NT2/D1 (cell line): ENCODE results near the gene MTG1.
"Not testable (repeated sequence)": the region's sequence is repeated elsewhere in the genome, so short reads cannot be mapped to it uniquely, and the experiment has no call there.

ENCODE experiments used
- DNase-seq: peaks from one replicate; pipeline ENCODE4 v3.0.0-alpha.2; 2011; ENCODE audit warnings: low read depth, low spot score
- H3K27me3 ChIP-seq: 2 replicates; pipeline ENCODE4 v1.6.0; 2011; ENCODE audit warnings: mild to moderate bottlenecking; ENCODE audit not compliant: insufficient read length, insufficient read depth
- H3K36me3 ChIP-seq: 2 replicates; pipeline ENCODE4 v1.6.1; 2011; ENCODE audit warnings: mild to moderate bottlenecking, low read length, mixed read lengths; ENCODE audit not compliant: insufficient read depth, insufficient read length
- H3K4me1 ChIP-seq: 2 replicates; pipeline ENCODE4 v1.5.1; 2011; ENCODE audit not compliant: insufficient read depth, insufficient read length
- H3K4me3 ChIP-seq: 2 replicates; pipeline ENCODE4 v1.5.1; 2011; ENCODE audit warnings: low read depth; ENCODE audit not compliant: insufficient read length
- H3K9ac ChIP-seq: 2 replicates; pipeline ENCODE4 v1.6.0; 2011; ENCODE audit warnings: low read depth; ENCODE audit not compliant: insufficient read length
- H3K9me3 ChIP-seq: 2 replicates; pipeline ENCODE4 v1.5.1; 2011; ENCODE audit warnings: mild to moderate bottlenecking, low read length; ENCODE audit not compliant: insufficient read depth
- SUZ12 ChIP-seq: IDR thresholded peaks from 2 replicates; pipeline ENCODE4 v1.6.1; 2011; ENCODE audit not compliant: insufficient read length, insufficient read depth; ENCODE audit errors: extremely low read depth
- YY1 ChIP-seq: IDR thresholded peaks from 2 replicates; pipeline ENCODE4 v1.6.1; 2011; ENCODE audit not compliant: insufficient read length, insufficient read depth
- ZNF274 ChIP-seq: IDR thresholded peaks from 2 replicates; pipeline ENCODE4 v1.6.1; 2011; ENCODE audit warnings: mild to moderate bottlenecking, low read depth, low read length

The MTG1 gene

GRCh38 chr10:133366751-133367150, 27.2 kb upstream of the MTG1 start:
- no peaks in the 10 kb centered on the region for H3K4me1 ChIP-seq
- no peak overlapping the region for H3K9ac ChIP-seq
- H3K27me3 ChIP-seq, result no peaks in the 10 kb centered on the region
- H3K36me3 ChIP-seq, result peaks cover 77% of the 10 kb centered on the region
- no peak for TF ChIP-seq ZNF274
- no peak for DNase-seq
- no peaks in the 10 kb centered on the region for H3K9me3 ChIP-seq
- no peak overlapping the region for H3K4me3 ChIP-seq

- H3K9me3 ChIP-seq, H3K27me3 ChIP-seq, DNase-seq, H3K4me1 ChIP-seq, H3K4me3 ChIP-seq, H3K9ac ChIP-seq: not testable (repeated sequence)
- peaks cover 71% of the 10 kb centered on the region for H3K36me3 ChIP-seq
Measured at GRCh38 chr10:133367461-133367860, 26.5 kb upstream of the MTG1 start.

- H3K4me1 ChIP-seq, result no peaks in the 10 kb centered on the region
- no peak overlapping the region for H3K4me3 ChIP-seq
- no peaks in the 10 kb centered on the region for H3K27me3 ChIP-seq
- no peak overlapping the region for H3K9ac ChIP-seq
- no peak for DNase-seq
- no peaks in the 10 kb centered on the region for H3K9me3 ChIP-seq
- no peak for TF ChIP-seq ZNF274
- peaks cover 64% of the 10 kb centered on the region for H3K36me3 ChIP-seq
Measured at GRCh38 chr10:133368153-133368552, 25.8 kb upstream of the MTG1 start.

- no peak overlapping the region for H3K4me3 ChIP-seq
- no peaks in the 10 kb centered on the region for H3K9me3 ChIP-seq
- DNase-seq, result no peak
- TF ChIP-seq ZNF274, result no peak
- TF ChIP-seq YY1, result no peak
- TF ChIP-seq SUZ12, result no peak
- H3K4me1 ChIP-seq, result no peaks in the 10 kb centered on the region
- H3K9ac ChIP-seq, result no peak overlapping the region
- peaks cover 14% of the 10 kb centered on the region for H3K27me3 ChIP-seq
- peaks cover 52% of the 10 kb centered on the region for H3K36me3 ChIP-seq
Measured at GRCh38 chr10:133370030-133370786, 23.7 kb upstream of the MTG1 start.

- no peak for DNase-seq
- Histone ChIP-seq H3K27me3 (peaks cover 34% of the 10 kb centered on the region), H3K4me3 (no peak overlapping the region), H3K36me3 (peaks cover 34% of the 10 kb centered on the region), H3K9me3 (no peaks in the 10 kb centered on the region), H3K4me1 (no peaks in the 10 kb centered on the region), H3K9ac (no peak overlapping the region)
- TF ChIP-seq ZNF274 (no peak), SUZ12 (no peak), YY1 (no peak)
Measured at GRCh38 chr10:133372507-133372906, 21.4 kb upstream of the MTG1 start.

- peaks cover 3% of the 10 kb centered on the region for H3K4me1 ChIP-seq
- H3K9me3 ChIP-seq, result no peaks in the 10 kb centered on the region
- TF ChIP-seq SUZ12, result no peak
- no peak for TF ChIP-seq ZNF274
- TF ChIP-seq YY1, result no peak
- H3K4me3 ChIP-seq, result peak within 1 kb of the TSS; percentile 68
- DNase-seq, result peak; percentile 83
- H3K36me3 ChIP-seq, result peaks cover 29% of the 10 kb centered on the region
- H3K9ac ChIP-seq, result peak within 1 kb of the TSS; percentile 77
- peaks cover 44% of the 10 kb centered on the region for H3K27me3 ChIP-seq
Measured at GRCh38 chr10:133373174-133374090, 20.5 kb upstream of the MTG1 start, which contains the start of gene ECHS1. Gene ECHS1 (minus strand): TSS chr10:133373354. CDS start chr10:133373333, 21 bp downstream.

- no peak overlapping the region for H3K9ac ChIP-seq
- peaks cover 60% of the 10 kb centered on the region for H3K27me3 ChIP-seq
- peaks cover 6% of the 10 kb centered on the region for H3K4me1 ChIP-seq
- no peaks in the 10 kb centered on the region for H3K9me3 ChIP-seq
- TF ChIP-seq YY1 (no peak), ZNF274 (no peak), SUZ12 (no peak)
- no peak overlapping the region for H3K4me3 ChIP-seq
- DNase-seq, result no peak
- peaks cover 10% of the 10 kb centered on the region for H3K36me3 ChIP-seq
Measured at GRCh38 chr10:133375357-133376115, 18.4 kb upstream of the MTG1 start.

GRCh38 chr10:133376183-133376582, 17.8 kb upstream of the MTG1 start:
- not testable (repeated sequence) for DNase-seq, H3K9me3 ChIP-seq, H3K36me3 ChIP-seq, H3K4me1 ChIP-seq, H3K4me3 ChIP-seq, H3K9ac ChIP-seq
- H3K27me3 ChIP-seq, result peaks cover 60% of the 10 kb centered on the region
